ENCODE results near the gene MAEA. TPM values are rescaled to one million over a fixed set of nuclear protein-coding genes. Genes with fewer than 3 reads are reported as not detected.

MAEA gene
- polyA plus RNA-seq, 3 donors: 34.3 to 83.5 (median 37.7) TPM

DNA sequence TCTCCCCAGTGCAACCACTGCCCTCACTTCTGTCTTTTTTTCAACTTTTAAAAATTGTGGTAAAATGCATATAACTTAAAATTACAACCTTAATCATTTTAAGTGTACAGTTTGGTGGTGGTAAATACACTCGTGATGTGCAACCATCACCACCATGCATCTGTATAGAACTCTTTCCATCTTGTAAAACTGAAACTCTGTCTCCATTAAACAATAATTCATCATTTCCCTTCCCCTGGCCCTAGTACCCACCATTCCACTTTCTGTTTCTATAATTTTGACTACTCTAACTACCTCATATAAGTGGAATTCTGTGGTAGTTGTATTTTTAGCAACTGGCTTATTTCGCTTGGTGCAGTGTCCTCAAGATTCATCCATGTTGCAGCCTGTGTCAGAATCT, 34.0 kb upstream of the MAEA start:
- no peak overlapping the region for H2AFZ ChIP-seq (ENCODE audit: insufficient read depth, low read depth, low read length, poor library complexity, severe bottlenecking)
- no peak overlapping the region for H3K4me3 ChIP-seq (replicated peaks in 1 of 3; ENCODE audit: low read depth in 2 of 3, low read length in 3 of 3)
- H4K20me1 ChIP-seq (ENCODE audit: insufficient read depth, low read length): no peaks in the 10 kb centered on the region
- no peaks in the 10 kb centered on the region for H3K27me3 ChIP-seq (ENCODE audit: control insufficient read depth in 2 of 2, insufficient read depth in 2 of 2, low read length in 2 of 2)
- H3K79me2 ChIP-seq (ENCODE audit: insufficient read depth, low read length): peaks cover under 1% of the 10 kb centered on the region
- peaks cover 45 to 76% (median 74%) of the 10 kb centered on the region in 7 donors for H3K9me3 Mint-ChIP-seq
- H3K27me3 Mint-ChIP-seq (ENCODE audit: low read depth in 3 of 3): peaks cover 0 to 4% (median 2%) of the 10 kb centered on the region in 3 donors
- no peak overlapping the region for H3K27ac Mint-ChIP-seq
- no peak overlapping the region for H3K27ac ChIP-seq (ENCODE audit: low read depth in 1 of 2, low read length in 2 of 2)
- peaks cover 1 to 11% of the 10 kb centered on the region in 2 donors for H3K36me3 Mint-ChIP-seq
- TF ChIP-seq, protein P1, sequence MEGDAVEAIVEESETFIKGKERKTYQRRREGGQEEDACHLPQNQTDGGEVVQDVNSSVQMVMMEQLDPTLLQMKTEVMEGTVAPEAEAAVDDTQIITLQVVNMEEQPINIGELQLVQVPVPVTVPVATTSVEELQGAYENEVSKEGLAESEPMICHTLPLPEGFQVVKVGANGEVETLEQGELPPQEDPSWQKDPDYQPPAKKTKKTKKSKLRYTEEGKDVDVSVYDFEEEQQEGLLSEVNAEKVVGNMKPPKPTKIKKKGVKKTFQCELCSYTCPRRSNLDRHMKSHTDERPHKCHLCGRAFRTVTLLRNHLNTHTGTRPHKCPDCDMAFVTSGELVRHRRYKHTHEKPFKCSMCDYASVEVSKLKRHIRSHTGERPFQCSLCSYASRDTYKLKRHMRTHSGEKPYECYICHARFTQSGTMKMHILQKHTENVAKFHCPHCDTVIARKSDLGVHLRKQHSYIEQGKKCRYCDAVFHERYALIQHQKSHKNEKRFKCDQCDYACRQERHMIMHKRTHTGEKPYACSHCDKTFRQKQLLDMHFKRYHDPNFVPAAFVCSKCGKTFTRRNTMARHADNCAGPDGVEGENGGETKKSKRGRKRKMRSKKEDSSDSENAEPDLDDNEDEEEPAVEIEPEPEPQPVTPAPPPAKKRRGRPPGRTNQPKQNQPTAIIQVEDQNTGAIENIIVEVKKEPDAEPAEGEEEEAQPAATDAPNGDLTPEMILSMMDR (IDR thresholded peaks at IDR 0.05): no peak
- no peaks in the 10 kb centered on the region for H3K4me1 ChIP-seq (ENCODE audit: control insufficient read depth in 1 of 2, insufficient read depth in 2 of 2, low read length in 2 of 2)
- no peaks in the 10 kb centered on the region for H3K36me3 ChIP-seq (replicated peaks in 1 of 2; ENCODE audit: control insufficient read depth in 1 of 2, insufficient read depth in 2 of 2, low read length in 2 of 2)
- H3K9me3 ChIP-seq (replicated peaks in 1 of 2; ENCODE audit: control insufficient read depth in 1 of 2, insufficient read depth in 1 of 2, low read length in 2 of 2): peaks cover 58 to 69% of the 10 kb centered on the region in 2 donors
- no peak for DNase-seq
- no CpG with 5 or more reads among the region's 2 CpGs for WGBS (ENCODE audit: insufficient coverage)
- no peak overlapping the region for H3K9ac ChIP-seq (ENCODE audit: insufficient read depth, low read length, poor library complexity, severe bottlenecking)
- no peak overlapping the region for H3K4me2 ChIP-seq (replicated peaks; ENCODE audit: extremely low read depth, low read length, poor library complexity, severe bottlenecking)
- intact Hi-C loops (cut with micrococcal nuclease): no loop called here
- no peak overlapping the region for H3K4me3 Mint-ChIP-seq
- H3K4me1 Mint-ChIP-seq: peaks cover under 1% of the 10 kb centered on the region

DNA sequence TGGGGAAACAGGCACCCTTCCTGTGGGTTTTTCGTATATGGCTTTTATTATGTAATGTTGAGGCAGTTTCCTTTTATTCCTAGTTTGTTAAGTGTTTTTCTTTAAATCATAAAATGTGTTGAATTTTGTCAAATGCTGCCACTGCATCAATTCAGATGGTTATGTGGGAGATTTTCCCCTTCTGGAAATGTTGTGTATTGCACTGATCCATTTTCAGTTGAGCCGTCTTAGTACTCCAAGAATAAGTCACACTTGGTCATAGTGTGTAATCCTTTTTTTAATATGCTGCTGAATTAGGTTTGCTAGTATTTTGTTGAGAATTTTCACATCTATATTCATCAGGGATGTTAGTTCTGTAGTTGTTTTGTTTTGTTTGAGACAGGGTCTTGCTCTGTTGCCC, 31.2 kb upstream of the MAEA start:
- H4K20me1 ChIP-seq (ENCODE audit: insufficient read depth, low read length): no peaks in the 10 kb centered on the region
- peaks cover 0 to 1% of the 10 kb centered on the region in 2 donors for H3K36me3 Mint-ChIP-seq
- no peak overlapping the region for H3K4me2 ChIP-seq (replicated peaks; ENCODE audit: extremely low read depth, low read length, poor library complexity, severe bottlenecking)
- H3K9me3 ChIP-seq (replicated peaks in 1 of 2; ENCODE audit: control insufficient read depth in 1 of 2, insufficient read depth in 1 of 2, low read length in 2 of 2): peaks cover 43 to 49% of the 10 kb centered on the region in 2 donors
- no peak overlapping the region for H3K27ac ChIP-seq (ENCODE audit: low read depth in 1 of 2, low read length in 2 of 2)
- no peaks in the 10 kb centered on the region for H3K79me2 ChIP-seq (ENCODE audit: insufficient read depth, low read length)
- intact Hi-C loops (cut with micrococcal nuclease): no loop called here
- no peaks in the 10 kb centered on the region for H3K4me1 Mint-ChIP-seq
- H3K9ac ChIP-seq (ENCODE audit: insufficient read depth, low read length, poor library complexity, severe bottlenecking): no peak overlapping the region
- no peaks in the 10 kb centered on the region for H3K4me1 ChIP-seq (ENCODE audit: control insufficient read depth in 1 of 2, insufficient read depth in 2 of 2, low read length in 2 of 2)
- peaks cover 0 to 5% (median 4%) of the 10 kb centered on the region in 3 donors for H3K27me3 Mint-ChIP-seq (ENCODE audit: low read depth in 3 of 3)
- H2AFZ ChIP-seq (ENCODE audit: insufficient read depth, low read depth, low read length, poor library complexity, severe bottlenecking): no peak overlapping the region
- H3K9me3 Mint-ChIP-seq: peaks cover 42 to 70% (median 54%) of the 10 kb centered on the region in 7 donors
- H3K4me3 ChIP-seq (replicated peaks in 1 of 3; ENCODE audit: low read depth in 2 of 3, low read length in 3 of 3): no peak overlapping the region
- H3K4me3 Mint-ChIP-seq: no peak overlapping the region
- H3K27me3 ChIP-seq (ENCODE audit: control insufficient read depth in 2 of 2, insufficient read depth in 2 of 2, low read length in 2 of 2): no peaks in the 10 kb centered on the region
- H3K36me3 ChIP-seq (replicated peaks in 1 of 2; ENCODE audit: control insufficient read depth in 1 of 2, insufficient read depth in 2 of 2, low read length in 2 of 2): no peaks in the 10 kb centered on the region
- no peak overlapping the region for H3K27ac Mint-ChIP-seq
- DNase-seq: no peak
- WGBS (ENCODE audit: insufficient coverage): 70% methylated on average over 2 of the region's 2 CpGs
- TF ChIP-seq, protein P1 (IDR thresholded peaks at IDR 0.05): no peak
